Uterus (tissue), 2 donors: ENCODE results near the gene DNM1.

Experiments used
- CTCF ChIP-seq, 4 experiments: fragments of 200-600 bp in 2 of 4; fragments of 450-650 bp in 2 of 4; sonication (generic) in 2 of 4; IDR thresholded peaks; one replicate each; pipeline ENCODE4 v1.5.1; 2016 to 2019; ENCODE audit warnings: antibody characterized with exemption in 4 of 4, mild to moderate bottlenecking in 2 of 4, moderate library complexity in 1 of 4
- POLR2A ChIP-seq, 2 donors: fragments of 450-650 bp; IDR thresholded peaks; one replicate each; pipeline ENCODE4 v1.6.1; 2016; ENCODE audit warnings: antibody characterized with exemption in 2 of 2, mild to moderate bottlenecking in 1 of 2, moderate library complexity in 1 of 2

- peak; percentile 63 to 76 (median 70) for TF ChIP-seq CTCF (IDR thresholded peaks at IDR 0.05)
- no peak for TF ChIP-seq POLR2A (IDR thresholded peaks at IDR 0.05)
Measured at GRCh38 chr9:128254855-128255759, 51.9 kb downstream of the DNM1 start.
